ENCODE measurements around the gene DUS1L. TPM values are rescaled to one million over a fixed set of nuclear protein-coding genes. Genes with fewer than 3 reads are reported as not detected.
A peak's percentile ranks its signal among the peaks of the same experiment; 100 is the strongest.
"Not testable (repeated sequence)": the region's sequence is repeated elsewhere in the genome, so short reads cannot be mapped to it uniquely, and the experiment has no call there.

DUS1L gene
- total RNA-seq, 1 donor: 98.0 TPM

GRCh38 chr17:82046903-82047302 is 18.7 kb downstream of the DUS1L start:
- DNase-seq (ENCODE audit: low read depth in 2 of 3, low spot score in 2 of 3): no peak

DNA sequence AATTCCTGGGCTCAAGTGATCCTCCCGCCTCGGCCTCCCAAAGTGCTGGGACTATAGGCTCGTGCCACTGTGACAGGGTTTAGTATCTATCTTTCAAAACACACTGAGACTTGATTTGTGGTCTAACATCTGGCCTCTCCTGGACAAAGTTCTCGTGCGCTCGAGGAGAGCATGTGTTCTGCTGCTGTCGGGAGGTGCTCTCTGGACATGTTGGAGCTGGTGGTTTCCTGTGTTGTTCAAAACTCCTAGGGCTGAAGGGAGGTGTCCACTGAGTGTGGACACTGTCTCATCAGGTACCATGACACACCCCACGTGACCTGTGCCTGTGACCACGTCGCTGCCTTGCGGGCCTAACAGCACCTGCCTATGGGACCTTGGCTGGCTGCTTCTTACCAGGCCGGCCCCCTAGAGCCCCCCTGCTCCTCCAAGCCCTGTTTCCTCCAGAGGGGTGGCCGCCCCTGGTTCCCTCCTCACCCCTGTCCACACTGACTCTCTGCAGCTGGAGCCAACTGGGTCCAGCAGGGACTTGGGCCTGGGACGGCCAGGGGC is 19.6 kb downstream of the DUS1L start:
- no peak for DNase-seq (ENCODE audit: low read depth in 2 of 3, low spot score in 2 of 3)

GRCh38 chr17:82043507-82043906 is 22.1 kb downstream of the DUS1L start:
- DNase-seq (ENCODE audit: low read depth in 2 of 3, low spot score in 2 of 3): no peak

DNA sequence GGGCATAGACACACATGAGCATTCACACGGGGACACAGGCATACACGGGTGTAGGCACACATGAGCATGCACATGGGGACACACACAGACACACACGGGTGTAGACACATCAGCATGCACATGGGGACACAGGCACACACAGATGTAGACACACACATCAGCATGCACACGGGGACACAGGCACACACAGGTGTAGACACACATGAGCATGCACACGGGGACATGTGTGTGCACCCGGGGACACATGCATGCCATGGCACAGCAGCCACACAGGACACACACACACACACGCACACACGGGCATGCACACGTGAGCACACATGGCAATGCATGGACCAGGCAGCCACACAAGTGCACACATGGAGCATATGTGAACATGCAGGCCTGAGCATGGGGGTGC is 23.0 kb downstream of the DUS1L start:
- no peak for DNase-seq (ENCODE audit: low read depth in 2 of 3, low spot score in 2 of 3)

DNA sequence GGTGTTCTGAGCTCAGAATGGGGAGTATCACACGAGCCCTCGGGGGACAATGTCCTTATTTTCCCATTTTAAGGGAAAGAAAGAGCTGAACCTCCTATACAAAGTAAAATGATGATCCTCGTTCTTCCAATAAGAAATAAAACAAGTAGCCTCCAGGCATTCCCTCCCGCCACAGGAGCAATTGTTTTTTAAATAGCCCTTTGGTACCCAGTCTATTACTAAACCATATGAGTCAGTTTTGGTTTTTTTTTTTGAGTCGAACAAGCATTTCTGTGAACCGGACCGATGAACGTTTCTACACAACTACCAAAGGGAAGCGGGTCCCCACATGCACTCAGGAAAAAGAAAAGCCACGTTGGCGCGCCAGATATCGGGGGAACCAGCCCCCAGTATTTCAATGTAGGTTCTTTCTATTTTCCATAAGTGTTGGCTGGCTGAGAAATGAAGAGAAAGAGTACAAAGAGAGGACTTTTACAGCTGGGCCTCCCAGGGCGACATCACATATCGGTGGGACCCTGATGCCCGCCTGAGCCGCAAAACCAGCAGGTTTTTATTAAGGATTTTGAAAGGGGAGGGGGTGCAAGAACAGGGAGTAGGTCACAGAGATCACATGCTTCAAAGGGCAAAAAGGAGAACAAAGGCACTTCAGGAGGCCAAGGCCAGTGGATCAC is 24.3 kb downstream of the DUS1L start:
- DNase-seq (ENCODE audit: low read depth in 2 of 3, low spot score in 2 of 3): no peak

DNA sequence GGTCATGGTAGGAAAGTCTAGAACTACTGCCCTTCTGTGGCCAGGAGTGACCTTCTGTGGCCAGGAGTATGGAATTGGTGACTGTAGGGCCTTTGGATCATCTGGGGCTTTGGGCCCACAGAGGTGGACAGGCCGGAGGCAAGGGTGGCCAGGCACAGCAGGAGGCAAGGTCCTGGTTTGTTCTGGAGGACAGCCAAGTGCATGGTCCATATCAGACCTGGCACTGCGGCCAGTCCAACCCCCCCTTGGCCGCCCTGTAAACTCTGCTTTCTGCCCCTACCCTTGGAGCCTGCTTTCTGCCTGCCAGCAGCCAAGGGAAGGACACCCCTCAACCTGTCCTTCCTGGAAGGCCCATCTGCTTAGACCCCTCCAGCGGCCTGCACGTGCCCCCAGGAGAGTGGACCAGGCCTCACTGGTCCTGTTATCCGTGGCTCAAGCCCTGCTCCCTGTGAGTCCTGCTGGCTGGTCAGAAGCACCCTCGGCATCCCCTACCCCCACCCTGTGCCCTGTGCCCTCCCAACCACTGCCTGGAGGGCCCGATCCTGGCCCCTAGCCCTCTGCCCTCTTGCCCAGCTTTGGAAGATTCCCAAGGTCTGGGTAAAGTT is 25.8 kb downstream of the DUS1L start:
- no peak for DNase-seq (ENCODE audit: low read depth in 2 of 3, low spot score in 2 of 3)

DNA sequence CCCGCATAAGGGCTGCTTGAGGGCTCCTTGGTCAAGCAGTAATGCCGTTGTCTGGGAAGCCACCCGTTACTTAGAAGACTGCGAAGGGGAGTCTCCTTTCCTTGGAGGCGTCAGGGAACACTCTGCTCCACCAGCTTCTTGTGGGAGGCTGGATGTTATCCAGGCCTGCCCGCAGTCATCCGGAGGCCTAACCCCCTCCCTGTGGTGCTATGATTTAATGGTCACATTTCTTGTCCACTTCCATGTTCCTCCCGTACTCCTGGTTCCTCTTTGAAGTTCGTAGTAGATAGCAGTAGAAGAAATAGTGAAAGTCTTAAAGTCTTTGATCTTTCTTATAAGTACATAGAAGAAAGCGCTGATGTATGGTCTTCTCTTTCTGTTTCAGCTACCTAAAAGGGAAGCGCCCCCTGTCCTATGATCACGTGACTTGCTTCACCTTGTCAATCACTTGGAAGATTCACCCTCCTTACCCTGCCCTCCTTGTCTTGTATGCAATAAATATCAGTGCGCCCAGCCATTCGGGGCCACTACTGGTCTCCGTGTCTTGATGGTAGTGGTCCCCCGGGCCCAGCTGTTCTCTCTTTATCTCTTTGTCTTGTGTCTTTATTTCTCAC is 26.7 kb downstream of the DUS1L start:
- DNase-seq (ENCODE audit: low read depth in 2 of 3, low spot score in 2 of 3): not testable (repeated sequence)

DNA sequence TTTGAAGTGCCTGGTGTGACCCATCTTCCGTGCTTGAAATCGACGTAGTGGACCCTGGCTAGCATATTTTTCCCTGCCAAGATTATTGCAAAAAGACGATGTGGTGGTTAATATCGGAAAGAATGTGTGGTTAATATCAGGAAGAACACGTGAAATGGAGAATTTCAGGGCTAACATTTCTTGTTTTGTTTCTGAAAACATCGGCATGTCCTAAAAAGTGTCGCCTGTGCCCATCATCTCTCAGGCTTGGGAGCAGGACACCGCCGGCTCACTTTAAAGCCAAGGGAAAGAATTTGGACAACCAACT is 27.8 kb downstream of the DUS1L start:
- DNase-seq (ENCODE audit: low read depth in 2 of 3, low spot score in 2 of 3): no peak

- peak; percentile 86 to 97 (median 96) for DNase-seq (ENCODE audit: low read depth in 2 of 3, low spot score in 2 of 3)
Measured at GRCh38 chr17:82037092-82037888, 28.3 kb downstream of the DUS1L start, which contains the start of gene DCXR. TSS of gene DCXR (minus strand) at chr17:82037697. CDS start at chr17:82037682, 15 bp downstream.

DNA sequence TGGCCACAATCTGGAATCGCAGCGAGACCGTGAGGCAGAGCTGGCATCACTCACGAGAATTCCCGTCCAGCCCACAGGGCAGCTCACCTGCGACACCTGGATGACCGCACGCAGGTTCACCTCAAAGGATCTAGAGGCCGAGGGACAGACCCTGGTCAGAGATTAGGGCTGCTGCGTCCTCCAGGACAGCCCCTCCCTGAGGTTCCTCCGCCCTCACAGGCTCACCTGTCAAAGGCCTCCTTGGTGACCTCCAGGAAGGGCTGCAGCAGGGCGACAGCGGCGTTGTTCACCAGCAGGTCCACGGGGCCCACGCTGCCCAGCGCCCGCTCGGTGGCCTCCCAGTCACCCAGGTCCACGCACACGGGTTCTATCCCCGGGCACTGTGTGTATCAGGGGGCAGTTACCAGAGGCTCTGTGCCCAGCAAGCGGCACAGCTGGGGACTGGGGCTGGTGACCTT is 28.9 kb downstream of the DUS1L start:
- no peak for DNase-seq (ENCODE audit: low read depth in 2 of 3, low spot score in 2 of 3)

GRCh38 chr17:82035956-82036633 is 29.5 kb downstream of the DUS1L start:
- DNase-seq (ENCODE audit: low read depth in 2 of 3, low spot score in 2 of 3): no peak

DNA sequence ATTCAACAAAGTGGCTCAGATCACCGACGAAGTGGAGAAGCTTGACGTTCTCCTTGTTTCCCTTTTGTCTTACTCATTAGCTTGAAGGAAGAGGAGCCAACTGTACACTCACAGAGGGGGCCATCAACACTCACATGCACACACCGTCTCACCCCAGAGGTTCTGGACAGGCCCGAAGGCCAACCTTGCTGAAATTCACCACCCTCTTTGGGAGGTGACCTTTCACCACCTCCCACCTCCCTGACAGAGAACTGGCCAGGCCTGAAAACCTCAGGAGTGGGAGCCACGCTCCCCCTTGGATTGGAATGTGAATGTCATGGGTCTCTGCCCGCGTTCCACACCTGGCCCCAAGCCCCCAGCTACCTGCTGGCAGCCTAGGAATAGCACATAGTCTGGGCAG is 30.1 kb downstream of the DUS1L start:
- DNase-seq (ENCODE audit: low read depth in 2 of 3, low spot score in 2 of 3): no peak

DNA sequence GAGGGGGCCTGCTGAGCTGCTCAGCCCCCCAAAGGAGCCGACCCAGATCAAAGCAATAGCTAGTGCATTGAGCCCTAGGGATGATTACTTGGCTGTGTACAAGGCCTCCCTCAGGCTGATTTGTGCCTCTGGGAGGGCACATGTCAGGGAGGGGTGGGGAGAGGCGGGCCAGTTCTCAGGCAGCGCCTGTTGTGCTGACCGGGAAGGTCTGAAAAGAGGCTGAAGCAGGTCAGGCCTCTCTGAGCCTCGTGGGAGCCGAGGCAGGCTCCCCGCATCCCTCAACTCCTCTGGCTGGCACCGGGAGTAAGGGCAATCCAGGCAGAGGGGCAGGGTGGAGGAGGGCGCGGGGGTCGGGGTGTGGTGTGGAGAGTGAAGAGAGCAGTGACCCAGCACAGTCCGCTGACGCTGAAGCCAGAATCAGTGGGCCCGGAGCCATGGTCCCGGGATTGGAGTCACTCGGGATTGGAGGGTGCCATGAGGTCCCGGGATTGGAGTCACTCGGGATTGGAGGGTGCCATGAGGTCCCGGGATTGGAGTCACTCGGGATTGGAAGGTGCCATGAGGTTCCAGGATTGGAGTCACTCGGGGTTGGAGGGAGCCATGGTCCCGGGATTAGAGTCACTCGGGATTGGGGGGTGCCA is 31.1 kb downstream of the DUS1L start:
- DNase-seq (ENCODE audit: low read depth in 2 of 3, low spot score in 2 of 3): no peak

DNA sequence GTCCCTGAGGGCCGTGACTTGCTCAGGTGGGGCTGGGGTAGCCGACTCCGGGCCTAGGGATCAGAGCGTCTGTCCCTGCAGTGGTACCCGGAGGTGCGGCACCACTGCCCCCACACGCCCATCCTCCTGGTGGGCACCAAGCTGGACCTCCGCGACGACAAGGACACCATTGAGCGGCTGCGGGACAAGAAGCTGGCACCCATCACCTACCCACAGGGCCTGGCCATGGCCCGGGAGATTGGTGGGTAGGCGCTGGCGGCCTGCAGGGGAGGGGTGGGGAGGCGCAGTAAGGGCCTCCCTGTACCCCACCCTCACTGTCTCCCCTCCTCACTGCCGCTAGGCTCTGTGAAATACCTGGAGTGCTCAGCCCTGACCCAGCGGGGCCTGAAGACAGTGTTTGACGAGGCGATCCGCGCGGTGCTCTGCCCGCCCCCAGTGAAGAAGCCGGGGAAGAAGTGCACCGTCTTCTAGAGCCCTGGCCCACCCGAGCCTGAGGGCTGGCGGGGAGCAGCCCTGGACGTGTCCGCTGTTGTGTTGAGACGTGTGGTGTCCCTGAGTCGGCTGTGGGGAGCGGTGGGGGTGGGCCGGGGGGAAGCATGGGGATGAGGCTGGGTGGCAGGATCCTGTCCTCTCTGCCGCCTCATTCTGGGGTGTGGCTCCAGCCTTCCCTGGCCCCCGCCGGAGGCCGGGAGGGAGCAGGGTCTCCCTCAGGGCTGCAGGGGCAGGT is 32.1 kb downstream of the DUS1L start:
- DNase-seq (ENCODE audit: low read depth in 2 of 3, low spot score in 2 of 3): no peak

- no peak for DNase-seq (ENCODE audit: low read depth in 2 of 3, low spot score in 2 of 3)
Measured at GRCh38 chr17:82031885-82032627, 33.5 kb downstream of the DUS1L start.

- peak in 1 of 3 donors; percentile 32 for DNase-seq (ENCODE audit: low read depth in 2 of 3, low spot score in 2 of 3)
Measured at GRCh38 chr17:82031303-82031884, 34.2 kb downstream of the DUS1L start, which contains the start of gene RAC3. TSS of gene RAC3 (plus strand) at chr17:82031678. CDS start at chr17:82031762, 84 bp downstream.

GRCh38 chr17:82030470-82031302 is 34.9 kb downstream of the DUS1L start:
- DNase-seq (ENCODE audit: low read depth in 2 of 3, low spot score in 2 of 3): peak; percentile 69 to 83 (median 76)
